ENCODE data around the gene ZBTB7C. TPM values are rescaled to one million over a fixed set of nuclear protein-coding genes. Genes with fewer than 3 reads are reported as not detected.

The ZBTB7C gene
- total RNA-seq, 4 donors from 2014 or later, result 5.0 to 14.1 (median 13.3) TPM

- TF ChIP-seq CTCF (IDR thresholded peaks at IDR 0.05), result no peak
- ATAC-seq (ENCODE audit: low FRiP score) (peak; percentile 88), DNase-seq (ENCODE audit: low spot score) (no peak)
Observed at GRCh38 chr18:48153613-48154481, 255.3 kb downstream of the ZBTB7C start.

DNA sequence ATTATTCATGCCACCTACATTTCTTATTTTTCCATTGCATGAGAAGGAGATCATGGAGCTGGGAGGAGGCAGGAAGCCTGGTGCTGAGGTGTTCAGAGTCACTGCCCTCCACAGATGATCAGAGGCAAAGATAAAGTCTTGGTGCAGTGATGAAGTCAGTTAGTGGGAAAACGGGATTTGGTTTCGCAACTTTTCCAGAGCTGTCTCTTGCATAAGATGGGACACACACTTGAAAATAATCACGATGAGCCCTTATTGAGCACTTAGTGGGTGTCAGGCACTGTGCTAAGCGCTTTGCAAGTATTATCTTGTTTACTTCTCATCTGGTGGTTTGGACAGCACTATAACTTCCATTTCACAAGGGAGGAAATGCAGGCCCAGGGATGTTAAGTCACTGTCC is 256.6 kb downstream of the ZBTB7C start:
- DNase-seq (ENCODE audit: low spot score), result no peak
- no peak for TF ChIP-seq CTCF (IDR thresholded peaks at IDR 0.05)
- peak; percentile 52 for ATAC-seq (ENCODE audit: low FRiP score)

GRCh38 chr18:48151421-48152065 is 257.6 kb downstream of the ZBTB7C start:
- no peak for TF ChIP-seq CTCF (IDR thresholded peaks at IDR 0.05)
- ATAC-seq (ENCODE audit: low FRiP score) (no peak), DNase-seq (ENCODE audit: low spot score) (no peak)

DNA sequence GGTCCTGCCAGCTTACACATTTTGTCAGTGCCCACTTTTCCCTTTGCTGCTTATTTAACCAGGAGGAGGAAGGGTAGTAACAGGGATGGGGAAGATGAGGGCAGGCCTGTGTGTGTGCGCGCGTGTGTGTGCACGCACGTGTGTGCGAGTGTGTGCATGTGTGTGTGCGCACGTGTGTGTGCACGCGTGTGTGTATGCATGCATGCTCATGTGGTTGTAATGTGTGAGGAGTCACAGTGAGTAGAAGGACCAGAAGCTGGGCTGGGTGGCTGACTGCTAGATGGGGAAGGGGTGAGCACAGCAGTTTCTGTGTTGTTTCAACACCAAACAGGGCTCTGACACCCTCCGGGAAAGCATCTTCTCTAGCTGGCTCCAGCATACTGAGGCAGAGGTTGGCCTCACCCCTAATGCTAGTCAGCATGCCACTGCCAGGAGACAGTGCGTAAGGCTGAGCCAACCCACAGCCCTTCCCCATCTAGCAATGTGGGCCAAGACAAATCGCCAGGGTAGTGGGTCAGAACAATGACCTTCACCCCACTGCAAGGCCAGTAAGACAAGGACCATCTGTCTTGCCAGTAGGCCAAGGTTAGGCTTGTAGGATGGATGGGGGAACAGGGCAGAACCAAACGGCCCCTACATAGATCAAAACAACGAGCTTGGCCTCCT is 260.0 kb downstream of the ZBTB7C start:
- no peak for TF ChIP-seq CTCF (IDR thresholded peaks at IDR 0.05)
- DNase-seq (ENCODE audit: low spot score), result no peak
- no peak for ATAC-seq (ENCODE audit: low FRiP score)

GRCh38 chr18:48142994-48143393 is 266.2 kb downstream of the ZBTB7C start:
- DNase-seq (ENCODE audit: low spot score), result no peak
- no peak for ATAC-seq (ENCODE audit: low FRiP score)
- TF ChIP-seq CTCF (IDR thresholded peaks at IDR 0.05), result no peak

- DNase-seq (ENCODE audit: low spot score) (no peak), ATAC-seq (ENCODE audit: low FRiP score) (no peak)
Observed at GRCh38 chr18:48142353-48142752, 266.8 kb downstream of the ZBTB7C start.

More at GRCh38 chr18:48142353-48142752, 266.8 kb downstream of the ZBTB7C start:
- no peak for TF ChIP-seq CTCF (IDR thresholded peaks at IDR 0.05)
